PC-3 (cell line): ENCODE data around the gene SYS1.

Experiments
- EZH2 ChIP-seq: fragments of 300-600 bp; sonication (generic); IDR thresholded peaks from one replicate; pipeline ENCODE4 v1.6.1; 2017; ENCODE audit warnings: antibody characterized with exemption, mild to moderate bottlenecking, low read length; ENCODE audit not compliant: unreplicated experiment
- TF ChIP-seq, protein P1 (sequence below): fragments of 300-600 bp; sonication (generic); conservative IDR thresholded peaks from 2 replicates; pipeline ENCODE4 v1.5.1; 2017; ENCODE audit warnings: antibody characterized with exemption, low read depth, mild to moderate bottlenecking, low read length

DNA sequence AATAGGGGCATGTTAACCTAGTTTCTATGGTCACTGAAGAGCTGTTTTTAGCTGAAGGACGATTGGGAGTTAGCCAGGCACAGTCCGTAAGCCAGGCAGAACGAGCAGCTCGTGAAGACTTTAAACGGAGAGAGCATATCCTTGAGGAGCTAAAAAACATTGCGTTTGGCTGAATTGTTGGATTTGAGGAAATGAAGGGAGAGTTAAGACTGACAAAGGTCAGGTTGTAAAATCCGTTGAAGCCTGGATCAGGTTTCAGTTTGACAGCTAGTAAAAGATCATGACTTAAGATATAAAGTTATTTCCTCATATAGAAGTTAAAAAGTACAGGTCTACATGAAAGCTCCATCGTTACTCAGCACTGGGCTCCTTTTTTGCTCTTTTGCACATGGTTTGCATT, 47.9 kb downstream of the SYS1 start:
- TF ChIP-seq EZH2: no peak
- TF ChIP-seq, protein P1, sequence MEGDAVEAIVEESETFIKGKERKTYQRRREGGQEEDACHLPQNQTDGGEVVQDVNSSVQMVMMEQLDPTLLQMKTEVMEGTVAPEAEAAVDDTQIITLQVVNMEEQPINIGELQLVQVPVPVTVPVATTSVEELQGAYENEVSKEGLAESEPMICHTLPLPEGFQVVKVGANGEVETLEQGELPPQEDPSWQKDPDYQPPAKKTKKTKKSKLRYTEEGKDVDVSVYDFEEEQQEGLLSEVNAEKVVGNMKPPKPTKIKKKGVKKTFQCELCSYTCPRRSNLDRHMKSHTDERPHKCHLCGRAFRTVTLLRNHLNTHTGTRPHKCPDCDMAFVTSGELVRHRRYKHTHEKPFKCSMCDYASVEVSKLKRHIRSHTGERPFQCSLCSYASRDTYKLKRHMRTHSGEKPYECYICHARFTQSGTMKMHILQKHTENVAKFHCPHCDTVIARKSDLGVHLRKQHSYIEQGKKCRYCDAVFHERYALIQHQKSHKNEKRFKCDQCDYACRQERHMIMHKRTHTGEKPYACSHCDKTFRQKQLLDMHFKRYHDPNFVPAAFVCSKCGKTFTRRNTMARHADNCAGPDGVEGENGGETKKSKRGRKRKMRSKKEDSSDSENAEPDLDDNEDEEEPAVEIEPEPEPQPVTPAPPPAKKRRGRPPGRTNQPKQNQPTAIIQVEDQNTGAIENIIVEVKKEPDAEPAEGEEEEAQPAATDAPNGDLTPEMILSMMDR: no peak
